ENCODE measurements around the gene PDGFA.

- TF ChIP-seq EZH2 (IDR thresholded peaks at IDR 0.05; ENCODE audit: insufficient read depth, poor library complexity, severe bottlenecking) (no peak), EZH2phosphoT487 (IDR thresholded peaks at IDR 0.05; ENCODE audit: insufficient read depth, low read depth) (no peak)
These were observed 33.4 kb downstream of the PDGFA start for GRCh38 chr7:486216-486743.

Measured in GM23248 (cell line).